CD4-positive, alpha-beta T cell treated with Interferon gamma for 1 hour (primary cell): ENCODE measurements around the gene TXNDC11.
A peak's percentile ranks its signal among the peaks of the same experiment; 100 is the strongest.

Experiments used
- DNase-seq: peaks from one replicate; pipeline ENCODE4 v3.0.0-alpha.2; 2020

TXNDC11 gene

GRCh38 chr16:11674001-11674817 is 68.4 kb downstream of the TXNDC11 start:
- no peak for DNase-seq

- no peak for DNase-seq
Measured at GRCh38 chr16:11673091-11674000, 69.3 kb downstream of the TXNDC11 start.

GRCh38 chr16:11672206-11673090 is 70.2 kb downstream of the TXNDC11 start:
- DNase-seq: peak; percentile 67

GRCh38 chr16:11671676-11672075 is 71.0 kb downstream of the TXNDC11 start:
- no peak for DNase-seq

GRCh38 chr16:11671271-11671670 is 71.4 kb downstream of the TXNDC11 start:
- no peak for DNase-seq

- peak; percentile 31 for DNase-seq
Measured at GRCh38 chr16:11670171-11671131, 72.2 kb downstream of the TXNDC11 start.

- peak; percentile 77 for DNase-seq
Measured at GRCh38 chr16:11669380-11670146, 73.1 kb downstream of the TXNDC11 start.

- DNase-seq: no peak
Measured at GRCh38 chr16:11668623-11669379, 73.9 kb downstream of the TXNDC11 start.

GRCh38 chr16:11667824-11668622 is 74.6 kb downstream of the TXNDC11 start, which contains the start of gene SNN:
TSS of gene SNN (plus strand) at chr16:11668455. CDS start at chr16:11676060, 7,605 bp downstream.
- DNase-seq: peak; percentile 86

GRCh38 chr16:11667221-11667823 is 75.3 kb downstream of the TXNDC11 start:
- no peak for DNase-seq

GRCh38 chr16:11666103-11667055 is 76.3 kb downstream of the TXNDC11 start:
- no peak for DNase-seq

GRCh38 chr16:11665071-11665491 is 77.6 kb downstream of the TXNDC11 start:
- no peak for DNase-seq

- DNase-seq: no peak
Measured at GRCh38 chr16:11662582-11662981, 80.1 kb downstream of the TXNDC11 start.

GRCh38 chr16:11660565-11660964 is 82.1 kb downstream of the TXNDC11 start:
- no peak for DNase-seq

GRCh38 chr16:11658896-11659708 is 83.6 kb downstream of the TXNDC11 start:
- no peak for DNase-seq

GRCh38 chr16:11657556-11657955 is 85.1 kb downstream of the TXNDC11 start:
- no peak for DNase-seq
